ENCODE results near the gene URM1.

The URM1 gene

GRCh38 chr9:128349125-128349524 lies 22.0 kb upstream of the URM1 start:
- DNase-seq (ENCODE audit: low spot score): no peak

GRCh38 chr9:128349772-128350171 lies 21.4 kb upstream of the URM1 start:
- no peak for DNase-seq (ENCODE audit: low spot score)

GRCh38 chr9:128355451-128355850 lies 15.7 kb upstream of the URM1 start:
- DNase-seq (ENCODE audit: low spot score): no peak

GRCh38 chr9:128358090-128358489 lies 13.1 kb upstream of the URM1 start:
- no peak for DNase-seq (ENCODE audit: low spot score)

- DNase-seq (ENCODE audit: low spot score): no peak
These were observed 12.3 kb upstream of the URM1 start for GRCh38 chr9:128358861-128359260.

GRCh38 chr9:128360826-128361225 lies 10.3 kb upstream of the URM1 start:
- no peak for DNase-seq (ENCODE audit: low spot score)

- DNase-seq (ENCODE audit: low spot score): no peak
These were observed 9.7 kb upstream of the URM1 start for GRCh38 chr9:128361296-128361985.

GRCh38 chr9:128361986-128362646 lies 9.1 kb upstream of the URM1 start:
- peak; percentile 77 for DNase-seq (ENCODE audit: low spot score)

- no peak for DNase-seq (ENCODE audit: low spot score)
These were observed 8.4 kb upstream of the URM1 start for GRCh38 chr9:128362774-128363173.

- DNase-seq (ENCODE audit: low spot score): no peak
These were observed 5.6 kb upstream of the URM1 start for GRCh38 chr9:128365525-128365924.

GRCh38 chr9:128369024-128369706 lies 2.0 kb upstream of the URM1 start:
- DNase-seq (ENCODE audit: low spot score): no peak

GRCh38 chr9:128370367-128370751 lies 815 bp upstream of the URM1 start:
- no peak for DNase-seq (ENCODE audit: low spot score)

- peak; percentile 11 for DNase-seq (ENCODE audit: low spot score)
These were observed 500 bp downstream of the URM1 start for GRCh38 chr9:128371630-128372117.

GRCh38 chr9:128372188-128372641 lies 1.0 kb downstream of the URM1 start:
- peak; percentile 71 for DNase-seq (ENCODE audit: low spot score)

GRCh38 chr9:128372784-128373183 lies 1.6 kb downstream of the URM1 start:
- DNase-seq (ENCODE audit: low spot score): peak; percentile 16

GRCh38 chr9:128374221-128374675 lies 3.1 kb downstream of the URM1 start:
- no peak for DNase-seq (ENCODE audit: low spot score)

GRCh38 chr9:128375865-128376264 lies 4.7 kb downstream of the URM1 start:
- DNase-seq (ENCODE audit: low spot score): no peak

GRCh38 chr9:128382261-128382660 lies 11.1 kb downstream of the URM1 start:
- no peak for DNase-seq (ENCODE audit: low spot score)

GRCh38 chr9:128383007-128383753 lies 12.0 kb downstream of the URM1 start:
- no peak for DNase-seq (ENCODE audit: low spot score)

- DNase-seq (ENCODE audit: low spot score): no peak
These were observed 12.6 kb downstream of the URM1 start for GRCh38 chr9:128383791-128384190.

- DNase-seq (ENCODE audit: low spot score): no peak
These were observed 13.8 kb downstream of the URM1 start for GRCh38 chr9:128384801-128385495.

All from hematopoietic multipotent progenitor cell treated with erythropoietin and hydrocortisone succinate and interleukin-3 and kit ligand, for 15 days (in vitro differentiated cells).